Measurements from ENCODE around the gene NABP2.

DNA sequence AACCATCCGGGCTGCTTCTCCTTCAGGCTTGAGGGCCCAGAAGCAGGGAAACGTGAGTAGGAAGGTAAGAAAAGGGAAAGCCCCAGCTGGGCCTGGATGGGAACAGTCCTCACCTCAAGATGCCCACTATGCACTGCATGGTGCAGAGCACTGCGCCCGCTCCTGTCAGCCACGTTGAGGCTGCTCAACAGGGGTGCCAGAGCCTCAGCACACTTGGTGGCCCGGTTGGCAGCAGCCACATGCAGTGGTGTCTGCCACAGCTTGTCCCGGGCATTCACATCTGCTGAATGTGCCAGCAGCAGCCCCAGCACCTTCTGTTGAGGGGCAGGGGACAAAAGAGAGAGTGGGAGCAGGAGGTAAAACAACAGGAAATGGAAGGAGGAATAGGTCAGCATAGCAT is 31.5 kb downstream of the NABP2 start:
- TF ChIP-seq, protein P1, sequence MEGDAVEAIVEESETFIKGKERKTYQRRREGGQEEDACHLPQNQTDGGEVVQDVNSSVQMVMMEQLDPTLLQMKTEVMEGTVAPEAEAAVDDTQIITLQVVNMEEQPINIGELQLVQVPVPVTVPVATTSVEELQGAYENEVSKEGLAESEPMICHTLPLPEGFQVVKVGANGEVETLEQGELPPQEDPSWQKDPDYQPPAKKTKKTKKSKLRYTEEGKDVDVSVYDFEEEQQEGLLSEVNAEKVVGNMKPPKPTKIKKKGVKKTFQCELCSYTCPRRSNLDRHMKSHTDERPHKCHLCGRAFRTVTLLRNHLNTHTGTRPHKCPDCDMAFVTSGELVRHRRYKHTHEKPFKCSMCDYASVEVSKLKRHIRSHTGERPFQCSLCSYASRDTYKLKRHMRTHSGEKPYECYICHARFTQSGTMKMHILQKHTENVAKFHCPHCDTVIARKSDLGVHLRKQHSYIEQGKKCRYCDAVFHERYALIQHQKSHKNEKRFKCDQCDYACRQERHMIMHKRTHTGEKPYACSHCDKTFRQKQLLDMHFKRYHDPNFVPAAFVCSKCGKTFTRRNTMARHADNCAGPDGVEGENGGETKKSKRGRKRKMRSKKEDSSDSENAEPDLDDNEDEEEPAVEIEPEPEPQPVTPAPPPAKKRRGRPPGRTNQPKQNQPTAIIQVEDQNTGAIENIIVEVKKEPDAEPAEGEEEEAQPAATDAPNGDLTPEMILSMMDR (optimal IDR thresholded peaks at IDR 0.05 in 1 of 3, IDR thresholded peaks at IDR 0.05 in 1 of 3, conservative IDR thresholded peaks at IDR 0.05 in 1 of 3; ENCODE audit: extremely low read depth in 1 of 3, insufficient read depth in 2 of 3, low read length in 3 of 3), result no peak
- TF ChIP-seq EZH2 (IDR thresholded peaks at IDR 0.05; ENCODE audit: low read length), result no peak

All from keratinocyte (primary cell).